LoVo (cell line): ENCODE measurements around the gene ALDH1A2.
"Not testable (repeated sequence)": the region's sequence is repeated elsewhere in the genome, so short reads cannot be mapped to it uniquely, and the experiment has no call there.

Experiments
- DNase-seq: peaks from one replicate; pipeline ENCODE4 v3.0.0-alpha.2; 2016; ENCODE audit warnings: low spot score

The ALDH1A2 gene

DNA sequence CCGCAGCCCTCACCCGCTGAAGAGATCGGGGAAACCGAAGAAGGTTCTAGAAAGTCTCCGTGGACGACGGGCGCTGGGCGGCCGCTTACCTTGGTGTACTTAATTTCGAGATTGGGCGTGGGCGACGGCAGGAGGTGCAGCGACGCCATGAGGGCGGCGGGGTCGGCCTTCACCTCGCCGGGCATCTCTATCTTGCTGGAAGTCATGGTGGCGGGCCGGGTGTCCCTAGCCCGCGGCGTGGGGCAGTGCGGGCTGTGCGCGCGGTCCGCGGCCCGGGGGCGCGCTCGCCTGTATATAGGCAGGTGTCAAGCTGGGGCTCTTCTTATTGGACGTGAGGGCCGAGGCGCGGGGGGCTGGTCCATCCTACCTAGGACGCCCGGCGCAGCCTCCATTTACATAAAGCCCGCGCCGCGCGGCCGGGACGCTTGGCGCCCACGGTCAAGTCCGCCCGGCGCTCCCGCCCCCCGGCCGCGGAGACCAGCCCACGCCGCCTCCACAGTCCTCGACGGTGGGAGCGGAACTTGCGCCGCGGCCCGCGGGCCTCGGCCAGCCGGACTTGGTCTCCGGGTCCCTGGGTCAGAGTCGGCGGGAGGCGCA is at the start of gene ALDH1A2:
ALDH1A2 (minus strand) TSS at position 267 of the 597 bp plus-strand sequence; CDS start at position 206, 61 bp downstream.
- DNase-seq, result no peak

DNA sequence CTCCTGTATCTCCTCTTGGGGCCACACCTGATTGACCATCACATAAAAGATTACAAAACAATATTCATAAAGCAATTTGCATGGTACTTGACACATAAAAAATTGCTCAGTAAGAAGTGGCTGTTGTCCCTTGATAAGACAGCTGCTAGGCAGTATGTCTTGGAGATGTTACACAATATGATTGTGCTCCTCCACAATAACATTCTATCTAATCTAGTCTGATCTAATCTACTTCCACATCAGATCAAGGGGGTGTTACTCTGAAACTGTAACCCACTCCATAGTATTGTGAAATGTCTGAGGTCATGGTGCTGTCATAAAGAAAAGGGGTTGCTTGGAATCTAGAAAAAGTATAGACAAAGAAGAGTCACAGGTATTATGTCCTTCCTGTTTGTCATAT is 49.3 kb upstream of the ALDH1A2 start:
- DNase-seq, result no peak

DNA sequence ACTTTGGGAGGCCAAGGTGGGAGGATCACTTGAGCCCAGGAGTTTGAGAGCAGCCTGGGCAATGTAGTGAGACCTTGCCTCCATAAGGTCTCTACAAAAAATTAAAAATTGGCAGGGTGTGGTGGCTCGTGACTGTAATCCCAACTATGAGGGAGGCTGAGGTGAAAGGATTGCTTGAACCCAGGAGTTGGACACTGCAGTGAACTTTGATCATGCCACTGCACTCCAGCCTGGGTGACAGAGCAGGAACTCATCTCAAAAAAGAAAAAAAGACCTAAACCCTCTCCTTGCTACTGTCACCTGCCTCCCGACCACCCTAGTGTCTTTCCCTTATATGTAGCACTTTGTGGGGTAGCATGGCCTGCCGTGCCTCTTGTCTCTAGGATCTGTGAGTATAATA is 48.9 kb upstream of the ALDH1A2 start:
- DNase-seq, result no peak

DNA sequence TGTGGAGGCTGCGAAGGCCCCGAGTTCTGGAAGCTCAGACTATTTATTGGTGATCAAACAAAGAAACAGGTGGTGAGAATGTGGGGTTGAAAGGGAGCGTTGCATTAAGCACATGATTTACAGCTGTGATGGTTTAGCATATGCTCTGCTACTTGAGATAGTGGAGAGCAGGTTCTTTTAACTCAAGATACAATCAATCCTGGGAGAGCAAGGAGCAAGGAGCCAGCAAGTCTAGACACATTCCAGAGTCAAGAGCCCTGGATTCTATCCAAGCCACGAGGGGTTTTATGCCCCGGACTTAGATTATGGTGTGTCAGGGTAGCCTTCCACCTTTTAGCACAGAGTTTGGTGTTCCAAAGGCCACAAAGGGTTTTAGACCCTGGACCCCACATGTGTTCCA is 47.8 kb upstream of the ALDH1A2 start:
- DNase-seq, result not testable (repeated sequence)

DNA sequence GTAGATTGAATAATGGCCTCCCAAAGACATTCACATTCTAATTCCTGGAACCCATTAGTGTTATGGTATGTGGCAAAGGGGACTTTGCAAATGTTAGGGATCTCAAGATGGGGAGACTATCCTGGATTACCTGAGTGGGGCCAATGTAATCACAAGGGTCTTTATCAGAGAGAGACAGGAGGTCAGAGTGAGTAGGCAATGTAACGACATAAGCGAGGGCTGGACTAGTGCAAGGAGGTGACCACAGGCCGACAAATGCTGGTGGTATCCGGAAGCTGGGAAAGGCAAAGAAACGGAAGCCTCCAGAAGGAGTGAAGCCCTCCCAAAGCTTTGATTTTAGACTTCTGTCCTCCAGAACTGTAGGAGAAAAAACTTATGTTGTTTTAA is 46.2 kb upstream of the ALDH1A2 start:
- no peak for DNase-seq

DNA sequence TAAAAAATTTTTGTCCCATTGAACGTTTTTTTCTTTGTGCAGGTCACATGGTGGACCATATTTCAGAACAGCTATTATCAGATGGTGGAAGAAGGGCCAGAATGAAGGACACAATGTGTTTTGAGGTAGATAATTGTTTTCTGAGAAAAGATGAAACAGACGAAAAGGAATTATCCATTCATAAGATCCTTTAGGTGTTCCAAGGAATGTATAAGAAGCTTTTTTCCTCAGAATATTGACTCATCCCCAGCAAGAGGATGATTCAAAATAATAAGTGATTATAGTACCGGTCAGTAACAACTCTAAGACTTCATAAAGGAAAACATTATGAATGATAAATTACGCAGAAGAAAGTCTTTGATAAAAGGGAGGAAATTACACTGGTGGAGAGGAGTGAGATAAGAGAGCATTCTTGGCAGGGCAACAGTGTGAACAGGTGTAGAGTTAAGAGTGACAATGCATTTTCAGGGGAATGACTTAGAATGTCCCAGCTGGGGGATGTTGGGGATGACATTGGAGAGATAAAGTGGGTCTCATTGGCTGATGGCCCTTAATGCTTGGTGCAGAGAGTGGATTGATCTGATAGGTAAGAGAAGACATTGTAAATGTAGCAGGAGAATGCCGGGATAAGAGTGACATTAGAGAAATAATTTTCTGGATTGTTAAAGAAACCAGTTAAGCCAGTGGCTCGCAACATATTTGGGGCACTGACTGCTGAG is 45.6 kb upstream of the ALDH1A2 start:
- DNase-seq, result no peak

DNA sequence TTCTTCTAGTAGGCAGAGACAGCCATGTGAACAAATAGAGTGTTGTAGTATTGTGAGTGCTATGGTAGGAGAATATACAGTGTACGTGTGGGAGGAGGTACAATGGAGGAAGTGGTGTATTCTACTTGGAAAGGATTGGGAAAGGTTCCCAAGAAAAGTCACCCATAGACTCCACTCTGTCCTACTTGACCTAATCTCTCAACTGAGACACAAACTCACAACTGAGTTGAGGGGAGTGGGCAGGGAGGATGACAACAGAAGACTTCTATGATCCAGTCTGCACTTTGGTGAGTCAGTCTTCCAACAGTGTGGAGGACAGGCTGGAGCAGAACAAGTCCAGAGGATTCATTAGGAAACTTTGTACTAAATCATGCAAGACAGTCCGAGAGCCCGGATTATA is 43.9 kb upstream of the ALDH1A2 start:
- no peak for DNase-seq

DNA sequence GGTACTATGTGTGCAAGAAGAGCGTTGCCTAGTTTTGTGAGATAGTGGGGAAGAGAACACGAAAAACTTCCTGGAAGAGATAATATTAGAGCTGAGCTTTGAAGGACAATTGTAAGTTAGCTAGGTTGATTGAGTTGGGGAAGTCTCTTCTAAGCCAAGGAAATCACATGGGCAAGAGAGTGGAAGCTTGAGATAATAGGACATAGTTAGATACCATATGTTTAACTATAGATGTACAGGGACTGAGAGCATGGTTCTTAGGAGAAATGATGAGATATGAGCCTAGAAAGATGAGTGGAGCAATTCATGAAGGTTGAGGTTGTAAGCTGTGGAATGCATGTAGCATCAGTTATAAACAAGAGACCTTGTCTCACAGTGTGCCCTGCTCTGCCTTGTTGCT is 42.6 kb upstream of the ALDH1A2 start:
- no peak for DNase-seq

DNA sequence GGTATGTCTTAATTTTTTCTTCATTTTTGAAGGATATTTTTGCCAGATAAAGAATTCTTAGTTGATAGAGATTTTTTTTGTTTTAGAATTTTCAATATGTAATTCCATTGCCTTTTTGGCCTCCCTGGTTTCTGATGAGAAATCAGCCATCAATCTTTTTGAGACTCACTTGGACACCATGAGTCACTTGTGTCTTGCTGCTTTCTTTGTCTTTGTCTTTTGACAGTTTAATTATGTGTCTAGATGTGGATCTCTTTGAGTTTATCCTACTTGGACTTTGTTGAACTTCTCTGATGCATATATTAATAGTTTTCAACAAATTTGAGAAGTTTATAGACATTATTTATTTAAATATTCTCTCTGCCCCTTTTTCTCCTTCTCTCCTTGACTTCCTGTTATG is 38.0 kb upstream of the ALDH1A2 start:
- DNase-seq, result no peak

DNA sequence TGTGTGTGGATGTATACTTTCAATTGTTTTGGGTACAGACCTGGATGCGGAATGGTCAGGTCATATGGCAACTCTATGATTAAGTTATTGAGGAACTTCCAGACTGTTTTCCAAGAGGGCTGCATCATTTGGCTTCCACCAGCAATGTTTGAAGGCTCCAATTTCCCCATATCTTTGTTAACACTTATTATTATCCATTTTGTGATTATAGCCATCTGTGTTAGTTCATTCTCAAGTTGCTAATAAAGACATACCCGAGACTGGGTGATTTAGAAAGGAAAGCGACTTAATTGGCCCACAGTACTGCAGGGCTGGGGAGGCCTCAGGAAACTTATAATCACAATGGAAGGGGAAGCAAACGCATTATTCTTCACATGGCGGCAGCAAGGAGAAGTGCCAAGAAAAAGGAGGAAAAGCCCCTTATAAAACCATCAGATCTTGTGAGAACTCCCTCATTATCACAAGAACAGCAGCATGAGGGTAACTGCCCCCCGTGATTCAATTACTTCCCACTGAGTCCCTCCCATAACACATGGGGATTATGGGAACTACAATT is 31.1 kb upstream of the ALDH1A2 start:
- DNase-seq, result no peak

DNA sequence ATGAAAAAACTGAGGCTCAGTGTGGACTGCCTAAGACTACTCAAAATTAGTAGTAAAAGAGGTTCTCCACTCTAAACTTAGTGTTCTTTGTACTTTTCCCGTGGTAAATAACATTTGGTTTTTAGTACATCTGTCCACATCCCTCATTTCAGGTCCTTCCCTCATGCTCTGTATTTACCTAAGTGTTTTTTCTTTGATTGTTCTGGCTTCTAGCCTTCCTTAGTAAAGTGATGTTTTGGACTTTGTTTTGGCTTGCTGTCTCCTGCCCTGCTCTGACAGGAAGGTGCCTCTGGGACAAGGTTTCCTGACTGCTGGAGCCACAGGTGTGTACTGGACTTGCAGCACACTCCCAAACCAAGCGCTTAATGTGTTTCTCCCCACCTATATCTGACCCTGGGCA is 29.9 kb upstream of the ALDH1A2 start:
- no peak for DNase-seq

DNA sequence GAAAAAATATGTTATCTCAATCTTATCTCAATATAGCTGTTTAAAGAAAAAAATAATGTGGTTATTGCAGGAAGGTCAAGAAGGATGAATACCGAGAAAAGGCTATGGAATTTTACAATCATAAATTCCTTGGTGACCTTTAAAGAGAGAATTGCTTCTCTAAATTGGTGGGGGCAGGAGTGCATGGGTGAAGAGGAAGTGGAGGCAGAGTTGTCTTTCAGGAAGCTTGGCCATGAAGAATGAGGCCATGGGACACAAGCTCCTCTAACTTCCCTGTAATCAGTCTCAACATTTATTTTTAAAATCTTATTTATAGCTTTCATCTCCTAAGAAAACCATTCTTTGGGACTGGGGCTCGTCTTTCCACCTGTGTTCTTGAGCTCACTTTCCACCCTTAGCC is 22.4 kb upstream of the ALDH1A2 start:
- DNase-seq, result no peak

DNA sequence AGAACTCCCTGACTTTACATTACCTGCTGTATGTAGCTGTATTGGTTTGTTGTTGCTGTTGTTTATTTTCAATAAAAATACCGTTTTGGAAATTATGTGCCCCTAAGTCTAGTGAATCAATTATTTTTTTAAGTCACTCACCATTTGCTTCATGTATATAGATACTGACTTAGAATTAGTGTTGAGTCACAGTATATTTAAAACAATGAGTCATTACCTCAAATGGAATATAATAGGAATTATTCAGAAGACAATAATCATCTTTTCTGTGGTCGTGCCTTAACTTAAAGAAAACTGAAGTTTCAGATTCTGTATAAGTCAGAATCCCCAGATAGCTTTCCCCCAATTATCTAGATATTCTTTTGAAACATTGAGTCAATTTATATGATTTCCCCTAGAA is 21.0 kb upstream of the ALDH1A2 start:
- no peak for DNase-seq

DNA sequence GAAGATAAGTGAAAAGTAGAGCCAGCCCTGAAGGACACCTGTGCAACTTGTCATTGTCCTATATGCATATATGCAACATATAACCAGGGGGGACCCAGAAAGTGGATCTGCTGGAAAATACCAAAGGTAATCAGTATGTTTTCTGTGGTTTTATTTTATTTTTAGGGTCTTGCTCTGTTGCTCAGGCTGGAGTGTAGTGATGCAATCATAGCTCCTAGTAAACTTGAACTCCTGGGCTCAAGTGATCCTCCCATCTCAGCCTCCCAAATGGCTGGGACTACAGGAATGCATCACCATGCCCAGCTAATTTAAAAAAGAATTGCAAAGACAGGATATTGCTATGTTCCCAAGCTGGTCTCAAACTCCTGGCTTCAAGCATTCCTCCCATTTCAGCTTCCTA is 18.0 kb upstream of the ALDH1A2 start:
- no peak for DNase-seq

DNA sequence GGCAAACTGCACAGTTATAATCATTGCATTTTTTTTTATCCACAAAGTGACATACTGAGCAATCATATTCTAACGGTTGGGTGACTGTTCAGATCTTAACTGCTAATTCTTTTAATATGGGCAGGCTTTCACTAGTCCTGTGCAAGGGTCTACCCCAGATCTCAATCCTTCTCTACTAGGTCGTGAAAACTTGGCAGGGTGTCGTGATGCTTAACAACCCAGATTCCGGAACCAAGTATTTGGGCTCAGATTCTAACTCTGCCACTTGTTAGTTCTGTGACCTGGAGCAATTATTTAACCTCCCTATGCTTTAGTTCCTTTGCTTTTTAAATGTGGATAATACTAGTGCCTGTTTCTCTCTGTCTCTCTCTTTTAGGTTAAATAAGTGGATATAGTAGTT is 16.4 kb upstream of the ALDH1A2 start:
- DNase-seq, result no peak

DNA sequence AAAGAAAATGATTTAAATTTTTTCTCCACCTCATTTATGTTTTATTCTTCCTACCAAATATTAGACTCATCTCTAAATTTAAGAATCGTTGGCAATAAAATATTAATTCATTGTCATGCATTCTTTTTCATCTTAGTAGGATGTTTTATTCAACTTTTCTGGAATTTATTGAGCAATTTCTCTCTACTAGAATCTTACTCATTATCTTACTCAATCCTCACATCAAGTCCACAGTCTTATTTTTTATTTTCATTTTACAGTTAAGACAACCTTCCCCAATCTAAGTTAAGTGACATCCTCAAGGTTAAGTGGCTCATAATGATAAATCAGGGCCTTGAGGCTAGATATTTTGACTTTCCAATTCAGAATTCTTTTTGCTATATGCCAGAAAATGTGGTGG is 15.9 kb upstream of the ALDH1A2 start:
- no peak for DNase-seq

DNA sequence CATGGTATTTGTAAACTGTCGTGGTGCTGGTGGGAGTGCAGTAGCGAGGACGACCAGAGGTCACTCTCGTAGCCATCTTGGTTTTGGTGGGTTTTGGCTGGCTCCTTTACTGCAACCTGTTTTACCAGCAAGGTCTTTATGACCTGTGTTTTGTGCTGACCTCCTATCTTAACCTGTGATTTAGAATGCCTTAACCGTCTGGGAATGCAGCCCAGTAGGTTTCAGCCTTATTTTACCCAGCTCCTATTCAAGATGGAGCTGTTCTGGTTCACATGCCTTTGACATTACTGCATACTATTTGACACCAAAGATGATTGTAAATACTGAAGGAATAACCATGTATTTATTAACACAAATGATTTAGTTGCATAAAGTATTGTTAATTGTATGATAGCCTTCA is 15.4 kb upstream of the ALDH1A2 start:
- not testable (repeated sequence) for DNase-seq

DNA sequence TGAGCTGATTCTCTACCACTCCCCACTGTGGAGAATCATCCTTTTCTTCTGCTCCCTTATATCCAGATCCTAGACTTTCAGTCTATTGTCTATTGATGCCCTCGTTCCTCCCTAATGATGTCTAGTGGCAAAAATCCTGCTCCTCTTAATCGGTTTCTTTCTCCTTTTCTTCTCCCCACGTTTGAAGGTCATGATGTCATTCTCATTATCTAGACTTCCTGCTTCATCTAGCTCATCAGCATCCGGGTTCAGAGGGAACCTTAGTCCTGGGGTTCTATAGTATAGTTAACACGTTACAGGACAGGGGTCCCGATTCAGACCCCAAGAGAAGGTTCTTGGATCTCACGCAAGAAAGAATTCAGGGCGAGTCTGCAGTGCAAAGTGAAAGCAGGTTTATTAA is 14.9 kb upstream of the ALDH1A2 start:
- no peak for DNase-seq

DNA sequence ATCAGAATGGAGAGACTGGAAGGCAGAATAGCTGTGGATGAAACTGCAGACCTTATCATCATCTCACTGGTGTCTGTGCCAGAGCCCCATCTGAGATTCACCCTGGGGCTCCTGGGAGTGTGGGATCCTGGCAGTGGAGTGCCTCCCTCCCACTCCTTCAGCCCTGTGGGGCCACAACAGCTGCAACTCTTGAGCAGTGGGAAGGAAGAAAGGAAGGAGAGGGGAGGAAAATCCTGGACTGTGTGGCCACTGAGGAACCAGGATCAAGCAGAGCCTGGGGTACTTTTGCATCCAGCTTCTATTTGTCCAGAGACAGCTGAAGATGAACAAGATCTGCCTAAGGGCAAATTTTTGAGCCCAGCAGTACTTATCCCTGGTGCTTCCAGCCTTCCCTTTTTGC is 13.1 kb upstream of the ALDH1A2 start:
- DNase-seq, result no peak

DNA sequence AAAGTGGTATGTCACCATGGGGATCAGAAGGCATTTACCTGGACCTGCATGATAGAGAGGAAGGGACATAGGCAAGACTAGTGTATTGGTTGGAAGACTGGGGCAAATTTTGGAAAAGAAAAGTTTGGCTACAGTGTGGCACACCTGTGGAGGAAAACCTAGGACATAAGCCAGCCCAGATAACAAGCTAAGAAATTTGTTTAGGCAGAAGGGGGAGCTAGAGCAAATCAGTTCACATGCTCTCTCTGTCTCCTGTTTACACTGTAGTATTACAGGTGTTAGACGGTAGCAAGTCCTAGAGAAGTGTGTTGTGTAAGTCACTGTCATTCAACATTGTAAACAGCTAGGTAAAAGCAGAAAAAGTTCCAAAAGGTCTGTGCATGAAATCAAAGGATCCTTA is 11.9 kb upstream of the ALDH1A2 start:
- no peak for DNase-seq

DNA sequence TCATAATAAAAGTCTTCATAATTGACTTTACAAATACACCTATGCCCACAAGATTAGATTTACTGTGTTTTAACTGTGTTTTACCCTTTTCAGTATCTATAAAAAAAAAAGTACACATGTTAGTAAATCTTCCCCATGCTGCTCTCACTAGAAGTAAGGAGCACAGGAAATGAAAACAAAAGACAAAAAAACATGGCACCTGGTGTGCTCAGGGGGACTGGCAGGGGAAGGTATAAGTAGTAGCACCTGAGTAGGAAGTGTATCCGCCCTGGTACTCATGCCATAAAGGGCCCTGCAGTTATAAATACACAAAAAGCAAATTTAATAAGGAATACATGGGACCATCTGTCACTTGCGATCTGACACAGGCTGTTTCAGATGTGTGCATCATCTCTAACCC is 8.9 kb upstream of the ALDH1A2 start:
- DNase-seq, result no peak

DNA sequence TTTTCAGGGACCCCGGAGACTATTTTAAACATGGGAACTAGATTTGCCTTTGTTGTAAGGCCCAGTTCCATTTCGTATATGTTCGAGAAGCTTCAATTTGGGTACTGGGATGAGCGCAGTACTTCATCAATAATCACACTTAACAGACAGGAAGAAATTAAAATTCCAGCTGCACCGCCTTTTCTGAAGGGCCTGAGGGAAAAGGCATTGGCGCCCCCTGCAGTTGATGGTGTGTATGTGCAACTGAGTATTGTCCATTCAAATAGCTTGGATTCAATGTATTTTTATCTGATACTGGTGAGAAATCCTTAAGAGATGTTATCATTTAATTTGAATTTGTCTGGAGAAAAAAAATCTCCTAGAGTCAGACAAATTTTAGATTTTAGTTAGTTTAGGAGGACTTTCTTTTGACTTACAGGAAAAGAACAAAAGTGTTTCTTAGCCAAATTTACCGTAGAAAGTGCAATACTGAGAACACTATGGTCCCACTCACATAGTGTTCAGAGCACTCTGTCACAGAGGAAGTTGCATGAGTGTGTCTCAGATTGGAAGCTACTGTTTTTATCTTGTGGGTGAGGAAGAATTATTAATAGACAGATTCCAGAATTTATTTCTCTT is 5.4 kb upstream of the ALDH1A2 start:
- peak; percentile 56 for DNase-seq

DNA sequence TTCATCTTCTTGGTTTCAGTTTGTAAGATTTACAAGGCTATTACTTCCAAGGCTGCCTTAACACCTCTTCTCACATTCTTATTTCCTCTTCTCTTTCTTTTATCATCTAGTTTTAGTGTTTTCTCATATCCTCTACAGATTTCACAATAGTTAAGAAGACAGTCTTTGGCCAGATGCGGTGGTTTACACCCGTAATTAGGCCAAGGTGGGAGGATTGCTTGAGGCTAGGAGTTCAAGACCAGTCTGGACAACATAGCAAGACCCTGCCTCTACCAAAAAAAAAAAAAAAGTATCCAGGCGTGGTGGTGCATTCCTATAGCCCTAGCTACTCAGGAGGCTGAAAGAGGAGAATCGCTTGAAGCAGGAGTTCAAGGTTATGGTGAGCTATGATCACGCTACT is 3.5 kb upstream of the ALDH1A2 start:
- no peak for DNase-seq
